SU-DHL-6 (cell line): ENCODE data around the gene NTF4.

Source experiments
- H2AFZ ChIP-seq: fragments of 200-600 bp; sonication (generic); 2 replicates; pipeline ENCODE4 v1.6.1; 2014; ENCODE audit warnings: low read depth, mild to moderate bottlenecking, moderate library complexity, mixed read lengths, antibody characterized with exemption, low read length; ENCODE audit not compliant: severe bottlenecking
- H3F3A ChIP-seq: fragments of 200-600 bp; shearing (Covaris generic); 2 replicates; pipeline ENCODE4 v1.6.0; 2016; ENCODE audit warnings: antibody characterized with exemption, mild to moderate bottlenecking; ENCODE audit not compliant: insufficient read depth
- H3K27ac ChIP-seq: fragments of 200-600 bp; sonication (generic); 2 replicates; pipeline ENCODE4 v1.5.1; 2016; ENCODE audit warnings: low read depth, mild to moderate bottlenecking, low read length, moderate library complexity, mixed read lengths
- H3K27me3 ChIP-seq: fragments of 200-600 bp; sonication (generic), shearing (Covaris generic); 2 replicates; pipeline ENCODE4 v1.6.0; 2014; ENCODE audit warnings: mild to moderate bottlenecking, low read length
- H3K36me3 ChIP-seq: fragments of 200-600 bp; sonication (generic); 2 replicates; pipeline ENCODE4 v1.6.1; 2014; ENCODE audit warnings: mild to moderate bottlenecking, low read length, mixed read lengths
- H3K4me2 ChIP-seq: fragments of 300-600, 200-600 bp; shearing (Covaris generic), sonication (generic); 2 replicates; pipeline ENCODE4 v1.6.0; 2014; ENCODE audit warnings: low read length, low read depth, mild to moderate bottlenecking; ENCODE audit not compliant: poor library complexity, severe bottlenecking
- H3K4me3 ChIP-seq: fragments of 200-600 bp; sonication (generic); 2 replicates; pipeline ENCODE4 v1.5.1; 2014; ENCODE audit warnings: antibody characterized with exemption, low read length, mild to moderate bottlenecking, mixed read lengths; ENCODE audit not compliant: insufficient read depth, poor library complexity, severe bottlenecking
- H3K79me2 ChIP-seq: fragments of 200-600 bp; sonication (generic); 2 replicates; pipeline ENCODE4 v1.6.1; 2014; ENCODE audit warnings: mild to moderate bottlenecking, low read length, moderate library complexity; ENCODE audit not compliant: insufficient read depth
- H3K9ac ChIP-seq: fragments of 200-600 bp; sonication (generic); 2 replicates; pipeline ENCODE4 v1.7.0; 2014; ENCODE audit warnings: mild to moderate bottlenecking, low read length
- H3K9me2 ChIP-seq: fragments of 200-600 bp; sonication (generic); replicated peaks from 2 replicates; pipeline ENCODE4 v1.6.1; 2014; ENCODE audit warnings: low read length; ENCODE audit not compliant: insufficient read depth
- H3K9me3 ChIP-seq: fragments of 200-600 bp; sonication (generic); 2 replicates; pipeline ENCODE4 v1.6.1; 2014; ENCODE audit warnings: low read length, mixed read lengths; ENCODE audit not compliant: insufficient read depth
- H4K20me1 ChIP-seq: fragments of 200-600 bp; sonication (generic); 2 replicates; pipeline ENCODE4 v1.6.1; 2014; ENCODE audit warnings: low read depth, mild to moderate bottlenecking, antibody characterized with exemption, low read length, moderate library complexity, mixed read lengths
- EZH2phosphoT487 ChIP-seq: fragments of 200-600 bp; sonication (generic), shearing (Covaris generic); conservative IDR thresholded peaks from 2 replicates; pipeline ENCODE4 v1.6.1; 2018; ENCODE audit warnings: mild to moderate bottlenecking, antibody characterized with exemption, low read length, moderate library complexity, mixed read lengths
- TF ChIP-seq, protein P1 (sequence below): fragments of 200-600 bp; sonication (generic); IDR thresholded peaks from one replicate; pipeline ENCODE4 v1.5.1; 2017; ENCODE audit warnings: antibody characterized with exemption, mild to moderate bottlenecking, low read length, moderate library complexity; ENCODE audit not compliant: insufficient read depth, poor library complexity, severe bottlenecking

NTF4 gene

DNA sequence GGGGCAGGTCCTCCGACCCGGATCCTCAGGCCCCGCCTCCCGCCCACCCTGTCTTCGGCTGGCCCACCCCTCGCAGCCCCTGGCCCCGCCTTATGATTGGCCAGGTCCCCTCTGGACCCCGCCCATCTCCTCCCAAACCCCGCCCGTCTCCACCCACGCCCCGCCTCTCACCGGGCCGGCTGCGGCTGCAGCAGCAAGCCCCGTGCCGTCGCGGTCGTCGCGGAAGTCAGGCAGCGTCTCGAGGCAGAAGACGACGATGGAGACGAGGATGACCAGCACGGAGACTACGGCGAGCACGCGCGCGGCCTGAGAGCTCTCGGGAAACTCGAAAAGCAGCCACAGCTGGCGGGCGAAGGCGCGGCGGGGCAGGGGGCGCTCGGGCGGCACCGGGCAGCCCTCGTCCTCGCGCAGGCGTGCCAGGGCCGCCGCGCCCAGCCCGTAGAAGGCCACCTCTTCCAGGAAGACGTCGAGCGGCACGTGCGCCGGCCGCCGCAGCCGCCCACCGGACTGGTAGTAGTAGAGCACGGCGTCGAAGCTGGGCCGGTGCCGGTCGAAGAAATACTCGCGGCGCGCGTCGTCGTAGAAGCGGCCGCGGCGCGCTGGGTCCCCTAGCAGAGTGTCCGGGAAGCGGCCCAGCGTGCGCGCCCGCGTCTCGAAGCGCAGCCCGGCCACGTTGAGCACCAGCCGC, 7.4 kb upstream of the NTF4 start:
- Histone ChIP-seq H3K9ac (no peak overlapping the region), H3K27ac (no peak overlapping the region), H3K36me3 (no peaks in the 10 kb centered on the region), H3F3A (no peaks in the 10 kb centered on the region), H2AFZ (no peak overlapping the region), H3K79me2 (no peaks in the 10 kb centered on the region), H3K4me2 (no peak overlapping the region), H3K9me2 (no peaks in the 10 kb centered on the region), H4K20me1 (no peaks in the 10 kb centered on the region), H3K4me3 (no peak overlapping the region), H3K27me3 (no peaks in the 10 kb centered on the region), H3K9me3 (no peaks in the 10 kb centered on the region)
- TF ChIP-seq EZH2phosphoT487 = no peak
- TF ChIP-seq, protein P1, sequence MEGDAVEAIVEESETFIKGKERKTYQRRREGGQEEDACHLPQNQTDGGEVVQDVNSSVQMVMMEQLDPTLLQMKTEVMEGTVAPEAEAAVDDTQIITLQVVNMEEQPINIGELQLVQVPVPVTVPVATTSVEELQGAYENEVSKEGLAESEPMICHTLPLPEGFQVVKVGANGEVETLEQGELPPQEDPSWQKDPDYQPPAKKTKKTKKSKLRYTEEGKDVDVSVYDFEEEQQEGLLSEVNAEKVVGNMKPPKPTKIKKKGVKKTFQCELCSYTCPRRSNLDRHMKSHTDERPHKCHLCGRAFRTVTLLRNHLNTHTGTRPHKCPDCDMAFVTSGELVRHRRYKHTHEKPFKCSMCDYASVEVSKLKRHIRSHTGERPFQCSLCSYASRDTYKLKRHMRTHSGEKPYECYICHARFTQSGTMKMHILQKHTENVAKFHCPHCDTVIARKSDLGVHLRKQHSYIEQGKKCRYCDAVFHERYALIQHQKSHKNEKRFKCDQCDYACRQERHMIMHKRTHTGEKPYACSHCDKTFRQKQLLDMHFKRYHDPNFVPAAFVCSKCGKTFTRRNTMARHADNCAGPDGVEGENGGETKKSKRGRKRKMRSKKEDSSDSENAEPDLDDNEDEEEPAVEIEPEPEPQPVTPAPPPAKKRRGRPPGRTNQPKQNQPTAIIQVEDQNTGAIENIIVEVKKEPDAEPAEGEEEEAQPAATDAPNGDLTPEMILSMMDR = no peak

DNA sequence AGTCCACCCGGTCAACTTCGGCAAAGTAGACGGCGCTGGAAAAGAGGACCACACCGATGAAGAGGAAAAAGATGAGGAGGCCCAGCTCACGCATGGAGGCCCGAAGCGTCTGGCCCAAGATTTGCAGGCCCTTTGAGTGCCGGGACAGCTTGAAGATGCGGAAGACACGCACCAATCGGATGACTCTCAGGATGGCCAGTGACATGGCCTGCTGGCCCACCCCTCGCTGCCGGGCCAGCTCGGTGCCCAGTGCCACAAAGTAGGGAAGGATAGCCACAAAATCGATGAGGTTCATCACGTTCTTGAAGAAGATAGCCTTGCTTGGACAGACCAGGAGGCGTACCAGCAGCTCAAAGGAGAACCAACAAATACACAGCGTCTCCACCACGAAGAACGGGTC, 5.8 kb upstream of the NTF4 start:
- Histone ChIP-seq H3K4me2 (no peak overlapping the region), H4K20me1 (no peaks in the 10 kb centered on the region), H3K9ac (no peak overlapping the region), H3K9me2 (no peaks in the 10 kb centered on the region), H3K4me3 (no peak overlapping the region), H3K9me3 (no peaks in the 10 kb centered on the region), H3F3A (no peaks in the 10 kb centered on the region), H3K36me3 (no peaks in the 10 kb centered on the region), H3K79me2 (no peaks in the 10 kb centered on the region), H2AFZ (no peak overlapping the region), H3K27me3 (no peaks in the 10 kb centered on the region), H3K27ac (no peak overlapping the region)
- TF ChIP-seq, protein P1 = no peak
- TF ChIP-seq EZH2phosphoT487 = no peak

DNA sequence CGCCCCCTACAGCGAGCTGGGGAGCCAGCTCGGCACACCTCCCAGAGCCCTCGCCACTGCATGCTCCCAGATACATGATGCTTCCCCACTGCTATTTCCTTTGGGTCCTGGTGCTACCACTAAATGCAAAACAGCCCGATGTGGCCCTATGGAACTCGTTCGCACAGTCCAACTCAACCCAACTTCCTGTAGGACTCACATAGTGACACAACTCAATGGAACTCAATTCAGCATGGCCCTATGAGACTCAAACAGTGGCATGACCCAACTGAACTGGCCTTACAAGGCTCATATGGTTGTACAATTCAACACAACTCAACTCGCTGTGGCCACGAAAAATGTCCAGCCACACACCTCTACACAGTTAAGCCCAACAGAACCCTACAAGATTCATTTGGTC, 4.4 kb upstream of the NTF4 start:
- H3K9me2 ChIP-seq = no peaks in the 10 kb centered on the region
- no peaks in the 10 kb centered on the region for H4K20me1 ChIP-seq
- no peak overlapping the region for H2AFZ ChIP-seq
- H3F3A ChIP-seq = no peaks in the 10 kb centered on the region
- H3K9me3 ChIP-seq = no peaks in the 10 kb centered on the region
- no peak overlapping the region for H3K4me3 ChIP-seq
- no peak overlapping the region for H3K4me2 ChIP-seq
- H3K79me2 ChIP-seq = no peaks in the 10 kb centered on the region
- no peak for TF ChIP-seq EZH2phosphoT487
- TF ChIP-seq, protein P1 = no peak
- H3K27ac ChIP-seq = no peak overlapping the region
- no peaks in the 10 kb centered on the region for H3K36me3 ChIP-seq
- H3K27me3 ChIP-seq = no peaks in the 10 kb centered on the region
- H3K9ac ChIP-seq = no peak overlapping the region
